Measurements from ENCODE around the gene GLA. TPM values are rescaled to one million over a fixed set of nuclear protein-coding genes. Genes with fewer than 3 reads are reported as not detected.

The GLA gene
- total RNA-seq, 1 experiment from 2014 or later, result 41.9 TPM

DNA sequence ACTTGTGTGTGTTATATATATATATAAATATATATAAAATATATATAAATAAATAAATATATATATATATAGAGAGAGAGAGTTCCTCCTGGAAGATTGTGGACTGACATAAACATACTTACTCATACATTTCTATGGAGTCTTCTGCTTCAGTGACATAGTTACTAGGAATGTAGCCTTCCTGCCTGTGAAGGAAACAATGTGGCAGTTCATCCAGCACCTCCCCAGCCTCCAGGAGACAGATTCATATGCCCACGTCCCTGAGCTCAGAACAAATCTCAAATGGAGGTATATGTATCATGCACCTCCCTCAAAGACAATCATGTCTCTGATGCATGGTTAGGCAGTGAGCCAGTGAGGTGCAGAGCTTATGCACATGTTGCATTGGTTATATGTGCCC, 47.8 kb downstream of the GLA start:
- no peak for DNase-seq
- peaks cover 5% of the 10 kb centered on the region; the same call in 1 of the 2 replicates for H3K27me3 Mint-ChIP-seq (ENCODE audit: low read depth)
- Histone ChIP-seq H3K27me3 (ENCODE audit: insufficient read depth, low read length) (no peaks in the 10 kb centered on the region), H4K8ac (replicated peaks; ENCODE audit: insufficient read length, low read depth, low read length) (no peak overlapping the region), H2AFZ (ENCODE audit: low read length) (no peak overlapping the region), H3K27ac (ENCODE audit: insufficient read length, low read depth, low read length) (no peak overlapping the region), H3K18ac (ENCODE audit: insufficient read length, low read depth, low read length) (no peak overlapping the region), H3K4me2 (ENCODE audit: insufficient read depth, insufficient read length, low read length) (no peak overlapping the region), H2BK5ac (ENCODE audit: insufficient read length, low read length) (no peak overlapping the region), H3K9ac (ENCODE audit: extremely low read depth, insufficient read length, low read length) (no peak overlapping the region), H2BK15ac (ENCODE audit: low read depth, low read length) (no peak overlapping the region), H4K5ac (ENCODE audit: insufficient read length, low read depth, low read length) (no peak overlapping the region), H3K79me2 (ENCODE audit: insufficient read depth, low read length) (no peaks in the 10 kb centered on the region), H3K79me1 (ENCODE audit: insufficient read depth, low read depth, low read length, poor library complexity, severe bottlenecking) (no peaks in the 10 kb centered on the region), H3K23ac (ENCODE audit: insufficient read length, low read depth, low read length) (no peak overlapping the region), H4K20me1 (ENCODE audit: control insufficient read depth, insufficient read depth, insufficient read length) (no peaks in the 10 kb centered on the region), H3K9me3 (ENCODE audit: control insufficient read depth, low read depth, low read length) (peaks cover 54% of the 10 kb centered on the region), H2AK5ac (ENCODE audit: insufficient read length, low read length) (no peak overlapping the region), H2BK120ac (ENCODE audit: low read depth, low read length, poor library complexity, severe bottlenecking) (no peak overlapping the region), H2BK20ac (ENCODE audit: low read depth, low read length, poor library complexity, severe bottlenecking) (no peak overlapping the region), H3K23me2 (ENCODE audit: insufficient read length, low read depth, low read length, poor library complexity, severe bottlenecking) (no peaks in the 10 kb centered on the region), H3K4ac (ENCODE audit: low read depth, low read length) (no peak overlapping the region), H3T11ph (ENCODE audit: low read length) (no peak overlapping the region), H3K4me1 (ENCODE audit: insufficient read depth, low read length) (no peaks in the 10 kb centered on the region; the same call in 1 of the 2 replicates), H4K91ac (ENCODE audit: insufficient read length, low read depth, low read length) (no peak overlapping the region), H2BK12ac (ENCODE audit: insufficient read length, low read depth, low read length) (no peak overlapping the region), H3K14ac (ENCODE audit: insufficient read depth, low read length) (no peak overlapping the region), H3K56ac (ENCODE audit: insufficient read length, low read depth, low read length) (no peak overlapping the region)
- no peak for TF ChIP-seq CTCF (conservative IDR thresholded peaks at IDR 0.05)
- WGBS (ENCODE audit: extremely low coverage, insufficient read length, low lambda C conversion rate), result no CpG with 5 or more reads among the region's 1 CpG
- peaks cover 0 to 4% (median 0%) of the 10 kb centered on the region in 3 experiments; a peak in 2 of 7 replicates for H3K36me3 Mint-ChIP-seq (ENCODE audit: insufficient read depth in 1 of 3, low read depth in 3 of 3)
- peaks cover 74 to 83% of the 10 kb centered on the region in 2 experiments for H3K9me3 Mint-ChIP-seq
- H3K4me3 Mint-ChIP-seq, result no peak overlapping the region
- H3K27ac Mint-ChIP-seq, result no peak overlapping the region
- H3K4me1 Mint-ChIP-seq, result no peaks in the 10 kb centered on the region

Data from H9 (cell line).